ENCODE data around the gene ARHGAP33. TPM values are rescaled to one million over a fixed set of nuclear protein-coding genes. Genes with fewer than 3 reads are reported as not detected.

Gene ARHGAP33
- total and polyA plus RNA-seq, 10 of the 15 experiments (the other 5 are each of a cell fraction or from before 2014, with no cell fraction given) = 0.05 to 22.9 (median 2.3) TPM; not detected in 1

- no TSS peak for BruUV-seq (replicated peaks)
- TF ChIP-seq GABPA (IDR thresholded peaks at IDR 0.05; ENCODE audit: low read depth) (no peak), STAT1 (conservative IDR thresholded peaks at IDR 0.05) (no peak), PML (IDR thresholded peaks at IDR 0.05; ENCODE audit: low read length) (no peak), POLR2A (IDR thresholded peaks at IDR 0.05; ENCODE audit: low read depth, low read length) (no peak), FOXK2 (IDR thresholded peaks at IDR 0.05) (no peak), SMAD5 (IDR thresholded peaks at IDR 0.05; ENCODE audit: low read depth) (no peak)
- in situ Hi-C loops (cut with MboI) (no loop called here), intact Hi-C loops (cut with micrococcal nuclease; ENCODE audit: unreplicated experiment) (no loop called here)
- no peak for DNase-seq (ENCODE audit: low read depth, low spot score)
- H4K20me1 ChIP-seq (ENCODE audit: control insufficient read depth, insufficient read depth) = no peaks in the 10 kb centered on the region
- ChIA-PET POLR2A (no interaction called here), RAD21 (ENCODE audit: unreplicated experiment) (no interaction called here), CTCF (no interaction called here), SMC1A (ENCODE audit: uncharacterized antibody, unreplicated experiment) (no interaction called here)
- H3K27ac ChIP-seq (ENCODE audit: control insufficient read depth, insufficient read depth) = no peak overlapping the region
- H3K27me3 ChIP-seq (replicated peaks in 1 of 2; ENCODE audit: control insufficient read depth in 2 of 2, insufficient read depth in 2 of 2, low read length in 1 of 2) = no peaks in the 10 kb centered on the region
- FAIRE-seq = no peak
- H3K79me2 ChIP-seq (ENCODE audit: control insufficient read depth, insufficient read depth, low read length) = no peaks in the 10 kb centered on the region
- no peak overlapping the region for H2AFZ ChIP-seq (ENCODE audit: control insufficient read depth, low read depth, low read length)
- ATAC-seq = no peak
- no peak overlapping the region for H3K4me2 ChIP-seq (ENCODE audit: control insufficient read depth, insufficient read depth)
- WGBS (ENCODE audit: insufficient coverage, insufficient replicate concordance, low lambda C conversion rate, missing lambda C conversion rate) = 91% methylated on average over 9 of the region's 9 CpGs
- H3K9me3 ChIP-seq (replicated peaks; ENCODE audit: control insufficient read depth, insufficient read depth, low read length) = no peaks in the 10 kb centered on the region
- no peaks in the 10 kb centered on the region for H3K4me1 ChIP-seq (ENCODE audit: control insufficient read depth, insufficient read depth, low read length)
- no peak overlapping the region for H3K9ac ChIP-seq (ENCODE audit: control insufficient read depth, insufficient read depth, low read length)
- no peaks in the 10 kb centered on the region; a peak in 1 of 4 replicates for H3K36me3 ChIP-seq (ENCODE audit: control insufficient read depth in 2 of 2, insufficient read depth in 2 of 2, low read length in 1 of 2)
- no peak overlapping the region for H3K4me3 ChIP-seq
Observed at GRCh38 chr19:35781650-35782049, 6.3 kb downstream of the ARHGAP33 start.

DNA sequence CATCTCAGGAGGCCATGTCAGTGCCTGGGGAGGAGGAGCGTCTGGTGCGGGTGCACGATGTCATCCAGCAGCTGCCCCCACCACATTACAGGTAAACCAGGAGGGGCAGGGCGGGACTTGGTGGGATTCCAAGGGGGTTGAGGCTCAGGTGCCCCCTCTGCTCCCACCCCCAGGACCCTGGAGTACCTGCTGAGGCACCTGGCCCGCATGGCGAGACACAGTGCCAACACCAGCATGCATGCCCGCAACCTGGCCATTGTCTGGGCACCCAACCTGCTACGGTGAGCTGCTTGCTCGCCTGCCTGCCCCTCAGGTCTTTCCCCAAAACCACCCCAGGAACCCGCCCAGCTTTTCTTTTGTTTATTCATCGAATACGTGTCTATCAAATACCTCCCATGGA, 7.2 kb downstream of the ARHGAP33 start:
- TF ChIP-seq BRCA1 (IDR thresholded peaks at IDR 0.05; ENCODE audit: low read depth, low read length) = no peak
- no peak for TF ChIP-seq RCOR1 (conservative IDR thresholded peaks at IDR 0.05; ENCODE audit: low read depth, low read length)
- no peak for TF ChIP-seq SPI1 (IDR thresholded peaks at IDR 0.05; ENCODE audit: borderline replicate concordance, insufficient read depth, low read depth, low read length)
- TF ChIP-seq BMI1 (IDR thresholded peaks at IDR 0.05; ENCODE audit: borderline replicate concordance) = no peak
- TF ChIP-seq YBX1 (IDR thresholded peaks at IDR 0.05) = no peak
- TF ChIP-seq NR2F1 (conservative IDR thresholded peaks at IDR 0.05) = no peak
- no peak for TF ChIP-seq NRF1 (conservative IDR thresholded peaks at IDR 0.05; ENCODE audit: low read depth, low read length)
- no peak for TF ChIP-seq NFYA (IDR thresholded peaks at IDR 0.05; ENCODE audit: borderline replicate concordance, low read depth, low read length)
- TF ChIP-seq EGR1 (IDR thresholded peaks at IDR 0.05; ENCODE audit: borderline replicate concordance in 1 of 2, low read depth in 2 of 2, low read length in 2 of 2) = no peak
- TF ChIP-seq REST (IDR thresholded peaks at IDR 0.05; ENCODE audit: low read depth, low read length) = no peak
- no peak for TF ChIP-seq NR2C1 (IDR thresholded peaks at IDR 0.05)
- BruUV-seq (replicated peaks) = no TSS peak
- ATAC-seq (no peak), FAIRE-seq (no peak), DNase-seq (ENCODE audit: low read depth, low spot score) (no peak)
- H2AFZ ChIP-seq (ENCODE audit: control insufficient read depth, low read depth, low read length) = no peak overlapping the region
- H4K20me1 ChIP-seq (ENCODE audit: control insufficient read depth, insufficient read depth) = no peaks in the 10 kb centered on the region
- intact Hi-C loops (cut with micrococcal nuclease; ENCODE audit: unreplicated experiment) (no loop called here), in situ Hi-C loops (cut with MboI) (no loop called here)
- H3K27ac ChIP-seq (ENCODE audit: control insufficient read depth, insufficient read depth) = no peak overlapping the region
- H3K4me2 ChIP-seq (ENCODE audit: control insufficient read depth, insufficient read depth) = no peak overlapping the region
- no peaks in the 10 kb centered on the region; a peak in 1 of 4 replicates for H3K36me3 ChIP-seq (ENCODE audit: control insufficient read depth in 2 of 2, insufficient read depth in 2 of 2, low read length in 1 of 2)
- RAD21 ChIA-PET (ENCODE audit: unreplicated experiment) = no interaction called here
- H3K4me1 ChIP-seq (ENCODE audit: control insufficient read depth, insufficient read depth, low read length) = no peaks in the 10 kb centered on the region
- H3K4me3 ChIP-seq = no peak overlapping the region
- no peaks in the 10 kb centered on the region for H3K27me3 ChIP-seq (replicated peaks in 1 of 2; ENCODE audit: control insufficient read depth in 2 of 2, insufficient read depth in 2 of 2, low read length in 1 of 2)
- POLR2A ChIA-PET = no interaction called here
- SMC1A ChIA-PET (ENCODE audit: uncharacterized antibody, unreplicated experiment) = no interaction called here
- H3K9me3 ChIP-seq (replicated peaks; ENCODE audit: control insufficient read depth, insufficient read depth, low read length) = no peaks in the 10 kb centered on the region
- CTCF ChIA-PET = no interaction called here
- H3K79me2 ChIP-seq (ENCODE audit: control insufficient read depth, insufficient read depth, low read length) = no peaks in the 10 kb centered on the region
- no peak overlapping the region for H3K9ac ChIP-seq (ENCODE audit: control insufficient read depth, insufficient read depth, low read length)
- 81% methylated on average over 11 of the region's 12 CpGs for WGBS (ENCODE audit: insufficient coverage, insufficient replicate concordance, low lambda C conversion rate, missing lambda C conversion rate)
